H1 (cell line): ENCODE data around the gene RNF187. TPM values are rescaled to one million over a fixed set of nuclear protein-coding genes. Genes with fewer than 3 reads are reported as not detected.

ENCODE experiments used
- CTCF ChIA-PET: fragments of 300-600 bp; sonication (Branson Sonifier 250); formaldehyde crosslinking; loops from one replicate; lab custom pipeline; 2021; ENCODE audit not compliant: partially characterized antibody; lab: Charles Lee
- POLR2A ChIA-PET: fragments of 300-600 bp; sonication (Branson Sonifier 250); formaldehyde crosslinking; loops from one replicate; lab custom pipeline; 2021; ENCODE audit warnings: inconsistent platforms; ENCODE audit not compliant: partially characterized antibody; lab: Charles Lee
- DNase-seq, 2 experiments: peaks; one replicate each; pipeline versions ENCODE4 v3.0.0 to v3.0.0-alpha.2; 2010 to 2022; ENCODE audit warnings: low spot score in 2 of 2, low read depth in 1 of 2, mixed read lengths in 1 of 2
- FAIRE-seq: peaks from 2 replicates; lab custom pipeline; 2011; peaks lifted over from hg19 to GRCh38; lab: Jason Lieb, UNC
- H2AFZ ChIP-seq: 2 replicates; pipeline ENCODE4 v1.8.1; 2012; ENCODE audit warnings: low read length, inconsistent platforms
- H2AK5ac ChIP-seq: 2 replicates; pipeline ENCODE4 v1.6.1; 2013; ENCODE audit warnings: low read depth, low read length
- H2BK120ac ChIP-seq: replicated peaks from 2 replicates; pipeline ENCODE3; 2013; ENCODE audit warnings: low read depth, low read length, inconsistent platforms
- H2BK12ac ChIP-seq: 2 replicates; pipeline ENCODE4 v1.6.1; 2013; ENCODE audit warnings: low read depth, low read length
- H2BK15ac ChIP-seq: 2 replicates; pipeline ENCODE4 v1.6.1; 2013; ENCODE audit warnings: low read length
- H2BK20ac ChIP-seq: 2 replicates; pipeline ENCODE4 v1.6.1; 2013; ENCODE audit warnings: low read length
- H2BK5ac ChIP-seq: 2 replicates; pipeline ENCODE4 v1.6.1; 2013; ENCODE audit warnings: low read depth, low read length
- H3K14ac ChIP-seq: 2 replicates; pipeline ENCODE4 v1.6.1; 2013; ENCODE audit warnings: inconsistent platforms; ENCODE audit not compliant: insufficient read length
- H3K18ac ChIP-seq: 2 replicates; pipeline ENCODE4 v1.6.1; 2013; ENCODE audit warnings: low read length; ENCODE audit errors: extremely low read depth
- H3K23ac ChIP-seq: 2 replicates; pipeline ENCODE4 v1.6.1; 2013; ENCODE audit warnings: inconsistent platforms; ENCODE audit not compliant: insufficient read length
- H3K23me2 ChIP-seq: 2 replicates; pipeline ENCODE4 v1.6.1; 2013; ENCODE audit warnings: low read depth, low read length
- H3K27ac ChIP-seq: 2 replicates; pipeline ENCODE4 v1.6.1; 2011; ENCODE audit warnings: low read depth, low read length, inconsistent platforms
- H3K27me3 ChIP-seq, 4 experiments: replicated peaks in 1 of 4; 1 replicate in 1 of 4; 2 replicates in 3 of 4; pipeline versions ENCODE4 v1.6.1 to v1.8.1; 2011 to 2013; ENCODE audit warnings: low read length in 3 of 4, mild to moderate bottlenecking in 3 of 4, inconsistent platforms in 2 of 4, mixed read lengths in 2 of 4, moderate library complexity in 1 of 4; ENCODE audit not compliant: control insufficient read depth in 3 of 4, insufficient read depth in 3 of 4; ENCODE audit errors: extremely low read depth in 1 of 4
- H3K36me3 ChIP-seq, 4 experiments: 2 replicates each; pipeline versions ENCODE4 v1.6.1 to v1.8.1; 2011 to 2013; ENCODE audit warnings: mild to moderate bottlenecking in 4 of 4, low read length in 3 of 4, moderate library complexity in 2 of 4, control low read depth in 1 of 4, inconsistent platforms in 1 of 4; ENCODE audit not compliant: insufficient read depth in 4 of 4, control insufficient read depth in 2 of 4
- H3K4ac ChIP-seq: replicated peaks from 2 replicates; pipeline ENCODE3; 2013; ENCODE audit warnings: low read length, low read depth, mixed read lengths, inconsistent platforms; ENCODE audit not compliant: insufficient read length
- H3K4me1 ChIP-seq, 4 experiments: replicated peaks in 1 of 4; 1 replicate in 1 of 4; 2 replicates in 3 of 4; pipeline versions ENCODE4 v1.6.1 to v1.8.1; 2011 to 2013; ENCODE audit warnings: low read length in 3 of 4, inconsistent platforms in 2 of 4, mixed read lengths in 1 of 4; ENCODE audit not compliant: insufficient read depth in 4 of 4, control insufficient read depth in 3 of 4
- H3K4me2 ChIP-seq, 2 experiments: 2 replicates each; pipeline versions ENCODE4 v1.6.1 to v1.8.1; 2011 to 2013; ENCODE audit warnings: low read depth in 2 of 2, low read length in 2 of 2, control low read depth in 1 of 2, inconsistent platforms in 1 of 2, mild to moderate bottlenecking in 1 of 2; ENCODE audit not compliant: insufficient read depth in 1 of 2
- H3K4me3 ChIP-seq, 4 experiments: fragments of 200-600, 300-600 bp in 1 of 4; sonication (generic), shearing (Covaris generic), sonication (Bioruptor Twin) in 1 of 4; 2 replicates each; pipeline versions ENCODE4 v1.5.1 to v1.8.1; 2011 to 2016; ENCODE audit warnings: low read length in 4 of 4, low read depth in 3 of 4, control low read depth in 2 of 4, inconsistent platforms in 2 of 4, mild to moderate bottlenecking in 2 of 4, mixed read lengths in 1 of 4, moderate library complexity in 1 of 4; ENCODE audit not compliant: insufficient read depth in 2 of 4; ENCODE audit errors: extremely low read depth in 1 of 4
- H3K56ac ChIP-seq: replicated peaks from 2 replicates; pipeline ENCODE3; 2013; ENCODE audit warnings: low read depth, mild to moderate bottlenecking, mixed read lengths, low read length, inconsistent platforms; ENCODE audit not compliant: insufficient read length
- H3K79me1 ChIP-seq: 2 replicates; pipeline ENCODE4 v1.6.1; 2013; ENCODE audit warnings: low read depth, low read length, control low read depth
- H3K79me2 ChIP-seq, 2 experiments: 2 replicates each; pipeline versions ENCODE4 v1.6.1 to v1.8.1; 2012 to 2013; ENCODE audit warnings: low read length in 2 of 2, mild to moderate bottlenecking in 2 of 2, inconsistent platforms in 1 of 2; ENCODE audit not compliant: insufficient read depth in 2 of 2, control insufficient read depth in 1 of 2
- H3K9ac ChIP-seq, 4 experiments: replicated peaks in 1 of 4; 1 replicate in 1 of 4; 2 replicates in 3 of 4; pipeline versions ENCODE4 v1.6.1 to v1.8.1; 2011 to 2013; ENCODE audit warnings: low read depth in 3 of 4, low read length in 3 of 4, control low read depth in 2 of 4, mild to moderate bottlenecking in 2 of 4, moderate library complexity in 2 of 4, inconsistent platforms in 1 of 4; ENCODE audit errors: extremely low read depth in 1 of 4
- H3K9me3 ChIP-seq, 2 experiments: 2 replicates each; pipeline versions ENCODE4 v1.6.1 to v1.8.1; 2012 to 2013; ENCODE audit warnings: mild to moderate bottlenecking in 2 of 2, moderate library complexity in 2 of 2, control low read depth in 1 of 2, inconsistent platforms in 1 of 2, low read depth in 1 of 2, low read length in 1 of 2, mixed read lengths in 1 of 2; ENCODE audit not compliant: insufficient read depth in 2 of 2
- H4K20me1 ChIP-seq, 2 experiments: replicated peaks in 1 of 2; 2 replicates each; pipeline versions ENCODE3 to v1.8.1; 2011 to 2013; ENCODE audit warnings: inconsistent platforms in 2 of 2, low read length in 2 of 2, mild to moderate bottlenecking in 1 of 2; ENCODE audit not compliant: insufficient read depth in 2 of 2, control insufficient read depth in 1 of 2
- H4K5ac ChIP-seq: 2 replicates; pipeline ENCODE4 v1.6.1; 2013; ENCODE audit warnings: low read length, low read depth, mixed read lengths, inconsistent platforms; ENCODE audit not compliant: insufficient read length
- H4K8ac ChIP-seq: 2 replicates; pipeline ENCODE4 v1.8.0; 2013; ENCODE audit warnings: mild to moderate bottlenecking, moderate library complexity, low read length, inconsistent platforms; ENCODE audit not compliant: insufficient read depth; ENCODE audit errors: extremely low read depth
- H4K91ac ChIP-seq: replicated peaks from 2 replicates; pipeline ENCODE3; 2013; ENCODE audit warnings: low read length, mixed read lengths, inconsistent platforms; ENCODE audit not compliant: insufficient read length
- ASH2L ChIP-seq: fragments of 200-600, 300-600 bp; sonication (generic); IDR thresholded peaks from one replicate; pipeline ENCODE4 v1.7.1; 2017; ENCODE audit warnings: low read length
- BRCA1 ChIP-seq: IDR thresholded peaks from 2 replicates; pipeline ENCODE4 v1.6.1; 2012; ENCODE audit warnings: low read depth, low read length, improper control_type of control experiment
- EGR1 ChIP-seq: IDR thresholded peaks from 2 replicates; pipeline ENCODE4 v1.6.1; 2011; ENCODE audit warnings: low read depth, low read length, borderline replicate concordance
- HDAC2 ChIP-seq, 2 experiments: fragments of 300-600 bp in 1 of 2; sonication (generic) in 1 of 2; IDR thresholded peaks; 2 replicates each; pipeline ENCODE4 v1.6.1; 2011 to 2012; ENCODE audit warnings: low read depth in 2 of 2, low read length in 2 of 2, mild to moderate bottlenecking in 2 of 2, moderate library complexity in 2 of 2, borderline replicate concordance in 1 of 2, inconsistent platforms in 1 of 2
- HDAC6 ChIP-seq: IDR thresholded peaks from one replicate; pipeline ENCODE4 v1.7.1; 2012; ENCODE audit warnings: low read depth, mild to moderate bottlenecking, inconsistent platforms, low read length, moderate library complexity
- KDM5A ChIP-seq: fragments of 200-600 bp; IDR thresholded peaks from 2 replicates; pipeline ENCODE4 v1.7.1; 2012; ENCODE audit warnings: mild to moderate bottlenecking, low read length, inconsistent platforms, mixed read lengths
- MAFK ChIP-seq: IDR thresholded peaks from 2 replicates; pipeline ENCODE4 v1.6.1; 2012; ENCODE audit warnings: low read depth, mild to moderate bottlenecking, improper control_type of control experiment, low read length
- PHF8 ChIP-seq: fragments of 200-600 bp; sonication (generic); conservative IDR thresholded peaks from 2 replicates; pipeline ENCODE4 v1.7.1; 2012; ENCODE audit warnings: low read depth, mild to moderate bottlenecking, inconsistent platforms, low read length, moderate library complexity
- RAD21 ChIP-seq, 2 experiments: IDR thresholded peaks in 1 of 2; conservative IDR thresholded peaks in 1 of 2; 2 replicates each; pipeline ENCODE4 v1.6.1; 2011; ENCODE audit warnings: low read depth in 2 of 2, low read length in 2 of 2, improper control_type of control experiment in 1 of 2, inconsistent platforms in 1 of 2, mild to moderate bottlenecking in 1 of 2, moderate library complexity in 1 of 2
- RNF2 ChIP-seq: fragments of 200-900, 300-1000 bp; sonication (generic); IDR thresholded peaks from 2 replicates; pipeline ENCODE4 v1.7.1; 2016; ENCODE audit warnings: borderline replicate concordance, low read depth, mild to moderate bottlenecking, antibody characterized with exemption, low read length; ENCODE audit not compliant: poor library complexity, severe bottlenecking; ENCODE audit errors: missing control alignments
- SP4 ChIP-seq: IDR thresholded peaks from 2 replicates; pipeline ENCODE4 v1.6.1; 2012; ENCODE audit warnings: low read length, inconsistent platforms
- TBP ChIP-seq: IDR thresholded peaks from 2 replicates; pipeline ENCODE4 v1.6.1; 2011; ENCODE audit warnings: low read depth, low read length, improper control_type of control experiment
- WGBS, 2 experiments: shearing (Covaris generic) in 1 of 2; methylation state at CpG; one replicate each; pipeline versions ENCODE4 v1.1.6 to v1.1.7; 2013 to 2015; ENCODE audit warnings: low lambda C conversion rate in 2 of 2, mixed read lengths in 2 of 2, inconsistent platforms in 1 of 2, low coverage in 1 of 2, missing lambda C conversion rate in 1 of 2; ENCODE audit not compliant: insufficient replicate concordance in 2 of 2, insufficient coverage in 1 of 2, insufficient read length in 1 of 2; ENCODE audit errors: extremely low coverage in 1 of 2, missing lambda C conversion rate in 1 of 2; 5-methylcytosine and 5-hydroxymethylcytosine counted together
- polyA plus RNA-seq, 7 experiments: library from polyadenylated mRNA; depleted of rRNA in 3 of 7; stranded (reverse) in 5 of 7; unstranded in 2 of 7; fragments of >200 nt in 5 of 7; fragments of 200-250 nt in 2 of 7; gene quantifications; 1 replicate in 5 of 7; 2 replicates in 1 of 7; 4 replicates in 1 of 7; pipeline versions ENCODE4 v1.2.1 to v1.2.3, GENCODE V29; 2011 to 2013; ENCODE audit warnings: missing spikeins in 2 of 7, mixed read lengths in 2 of 7
- total RNA-seq: library from RNA; stranded (reverse); fragmentation: NEBNext Ultra II Directional; extraction: Animal tissue kit (Norgen Biotek cat#: 25700); gene quantifications from 2 replicates; pipeline ENCODE4 v1.2.1, GENCODE V29; 2021
- TF ChIP-seq, protein P1 (sequence below): IDR thresholded peaks from 2 replicates; pipeline ENCODE4 v1.6.1; 2012; ENCODE audit warnings: inconsistent platforms

Gene RNF187
- total and polyA plus RNA-seq, 2 of the 8 experiments (the other 6 are each of a cell fraction or from before 2014, with no cell fraction given): 47.0 to 113 TPM

DNA sequence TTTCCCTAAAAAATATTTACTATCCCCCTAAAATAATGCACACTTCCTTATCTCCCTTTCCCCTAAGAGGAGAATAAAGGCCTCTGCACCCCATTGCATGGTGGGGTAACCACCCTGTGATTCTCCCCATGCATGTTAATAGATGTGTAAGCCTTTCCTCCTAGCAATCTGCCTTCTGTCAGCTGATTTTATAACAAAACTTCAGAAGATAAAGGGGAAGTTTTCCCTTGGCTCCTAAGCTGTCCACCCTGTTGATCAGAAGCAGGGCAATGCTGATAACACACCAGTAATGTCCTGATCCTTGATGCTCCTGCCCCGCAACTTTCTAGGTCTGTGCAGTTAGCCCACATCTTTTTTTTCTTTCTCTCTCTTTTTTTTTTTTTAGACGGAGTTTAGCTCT is 11.4 kb upstream of the RNF187 start:
- peaks cover under 1 to 4% (median 2%) of the 10 kb centered on the region in 4 experiments; a peak in 4 of 7 replicates for H3K27me3 ChIP-seq
- H3K18ac ChIP-seq: 0 out of 2 replicates have a peak overlapping the region, but pooled peaks have one; percentile 9
- no peak overlapping the region for H2BK20ac ChIP-seq
- no peak overlapping the region for H2BK15ac ChIP-seq
- H4K91ac ChIP-seq: no peak overlapping the region
- H2BK120ac ChIP-seq: no peak overlapping the region
- H4K8ac ChIP-seq: no peak overlapping the region
- no peak overlapping the region for H3K27ac ChIP-seq
- H4K20me1 ChIP-seq: no peaks in the 10 kb centered on the region
- H2BK12ac ChIP-seq: no peak overlapping the region
- POLR2A ChIA-PET: interaction anchor here (0.9 to 13.1 kb wide), 5 partner anchors 11 to 71 kb away, joined by 3 to 232 read pairs (median 4); a partner anchor contains a TSS
- DNase-seq: no peak
- FAIRE-seq: no peak
- H3K36me3 ChIP-seq: no peaks in the 10 kb centered on the region
- no peaks in the 10 kb centered on the region for H3K79me1 ChIP-seq
- no peak overlapping the region for H3K14ac ChIP-seq
- no peak overlapping the region for H2AFZ ChIP-seq
- H3K4me1 ChIP-seq: peaks cover 3 to 30% (median 23%) of the 10 kb centered on the region in 4 experiments
- H3K9me3 ChIP-seq: no peaks in the 10 kb centered on the region
- no peak overlapping the region for H3K56ac ChIP-seq
- H3K4me3 ChIP-seq: no peak overlapping the region
- H3K4me2 ChIP-seq: no peak overlapping the region
- H4K5ac ChIP-seq: no peak overlapping the region
- no peak overlapping the region for H2BK5ac ChIP-seq
- CTCF ChIA-PET: interaction anchor here (0.9 to 12.4 kb wide), 6 partner anchors 11 to 40 kb away, joined by 3 to 117 read pairs (median 6); partner anchors contain the start of gene RNF187
- no peak overlapping the region for H3K9ac ChIP-seq
- H3K4ac ChIP-seq: no peak overlapping the region
- H3K23ac ChIP-seq: no peak overlapping the region
- no peaks in the 10 kb centered on the region; the same call in 1 of the 2 replicates for H3K23me2 ChIP-seq
- H3K79me2 ChIP-seq: no peaks in the 10 kb centered on the region
- H2AK5ac ChIP-seq: no peak overlapping the region
- WGBS, 2 experiments: 100% methylated on average over 1 of the region's 2 CpGs; no CpG with 5 or more reads in 1 of the 2 experiments
- TF ChIP-seq KDM5A: no peak
- no peak for TF ChIP-seq MAFK
- TF ChIP-seq PHF8: no peak
- no peak for TF ChIP-seq HDAC2 (IDR thresholded peaks at IDR 0.05; ENCODE audit: borderline replicate concordance in 1 of 2, low read depth in 2 of 2, low read length in 2 of 2)
- no peak for TF ChIP-seq TBP
- no peak for TF ChIP-seq RAD21 (IDR thresholded peaks at IDR 0.05 in 1 of 2, conservative IDR thresholded peaks at IDR 0.05 in 1 of 2; ENCODE audit: low read depth in 2 of 2, low read length in 2 of 2)
- no peak for TF ChIP-seq ASH2L
- TF ChIP-seq HDAC6: no peak
- no peak for TF ChIP-seq SP4
- TF ChIP-seq, protein P1, sequence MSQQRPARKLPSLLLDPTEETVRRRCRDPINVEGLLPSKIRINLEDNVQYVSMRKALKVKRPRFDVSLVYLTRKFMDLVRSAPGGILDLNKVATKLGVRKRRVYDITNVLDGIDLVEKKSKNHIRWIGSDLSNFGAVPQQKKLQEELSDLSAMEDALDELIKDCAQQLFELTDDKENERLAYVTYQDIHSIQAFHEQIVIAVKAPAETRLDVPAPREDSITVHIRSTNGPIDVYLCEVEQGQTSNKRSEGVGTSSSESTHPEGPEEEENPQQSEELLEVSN: no peak
- no peak for TF ChIP-seq BRCA1
- no peak for TF ChIP-seq EGR1
- TF ChIP-seq RNF2: no peak
